ENCODE data around the gene DNASE1L3.

- TF ChIP-seq CTCF (IDR thresholded peaks at IDR 0.05) (peak in 3 of 12 donors; percentile 8 to 25 (median 16)), POLR2A (IDR thresholded peaks at IDR 0.05) (no peak)
Measured at GRCh38 chr3:58249358-58250092, 38.8 kb upstream of the DNASE1L3 start.

Measured in heart left ventricle (tissue), 13 donors.